T-helper 17 cell (primary cell): ENCODE measurements around the gene CCT7. TPM values are rescaled to one million over a fixed set of nuclear protein-coding genes. Genes with fewer than 3 reads are reported as not detected.

Experiments
- ATAC-seq: fragments of 150-1000 bp; cut with Tn5 transposase; 2 replicates; pipeline ENCODE4 v1.10.0; 2021; ENCODE audit warnings: mild to moderate bottlenecking, moderate library complexity
- DNase-seq, 3 donors: peaks; one replicate each; pipeline versions ENCODE4 v3.0.0 to v3.0.0-alpha.2; 2020 to 2021
- H3K9me3 ChIP-seq: one replicate; pipeline ENCODE4 v1.7.0; 2013; ENCODE audit warnings: low read length, mild to moderate bottlenecking; ENCODE audit not compliant: control insufficient read depth, poor library complexity, severe bottlenecking
- H3K27ac Mint-ChIP-seq: one replicate; pipeline ENCODE4 v1.8.0; 2022; ENCODE audit warnings: mild to moderate bottlenecking, moderate library complexity, mixed read lengths
- H3K27me3 Mint-ChIP-seq: one replicate; pipeline ENCODE4 v1.8.0; 2022; ENCODE audit warnings: mixed read lengths
- H3K36me3 Mint-ChIP-seq: one replicate; pipeline ENCODE4 v1.8.0; 2022; ENCODE audit warnings: low read depth, mixed read lengths
- H3K4me1 Mint-ChIP-seq: one replicate; pipeline ENCODE4 v1.8.0; 2022; ENCODE audit warnings: mild to moderate bottlenecking, mixed read lengths
- H3K4me3 Mint-ChIP-seq: one replicate; pipeline ENCODE4 v1.8.0; 2022; ENCODE audit warnings: mild to moderate bottlenecking, moderate library complexity, mixed read lengths
- total RNA-seq, 4 donors: library from RNA in 2 of 4; stranded (reverse) in 2 of 4; gene quantifications; one replicate each; pipeline ENCODE4 v1.2.3 and lab custom pipeline; 2022 to 2026

CCT7 gene
- total RNA-seq, 2 donors from 2014 or later = 132 to 152 TPM

DNA sequence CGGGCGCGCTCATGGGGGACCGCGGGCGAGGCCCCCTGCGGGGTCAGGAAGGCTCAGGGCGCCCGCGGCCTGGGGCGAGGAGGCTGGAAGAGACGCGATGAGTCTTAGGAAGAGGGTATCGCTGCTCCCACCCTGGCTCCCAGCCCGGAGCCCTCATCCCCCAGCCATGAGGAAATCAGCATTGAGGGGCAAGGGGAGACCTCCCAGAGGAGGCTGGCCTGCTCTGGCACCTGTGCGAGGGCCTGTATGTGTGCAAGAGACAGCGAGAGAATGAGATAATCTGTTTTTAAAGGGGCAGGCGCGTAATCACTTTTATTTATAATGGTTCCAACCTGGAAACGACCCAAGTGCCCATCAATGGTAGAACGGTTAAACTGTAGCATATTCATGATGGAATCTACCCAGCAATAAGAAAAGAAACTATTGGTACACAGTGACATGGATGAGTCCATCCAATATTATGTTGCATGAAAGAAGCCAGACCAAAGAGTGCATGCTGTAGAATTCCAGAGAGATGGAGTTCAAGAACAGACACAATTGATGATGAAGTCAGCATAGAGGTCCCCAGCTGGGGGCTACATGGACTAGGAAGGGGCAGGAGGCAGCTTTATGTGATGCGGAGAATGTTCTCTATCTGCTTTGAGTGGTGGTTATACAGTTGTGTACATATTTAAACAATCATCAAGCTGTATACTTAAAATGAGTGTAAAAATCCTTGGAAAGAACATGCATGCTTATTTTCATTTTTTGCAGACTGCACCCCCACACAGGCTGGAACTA lies 35.8 kb downstream of the CCT7 start:
- DNase-seq (no peak), ATAC-seq (no peak)
- Mint-ChIP-seq H3K4me1 (peaks cover 21% of the 10 kb centered on the region), H3K36me3 (peaks cover 7% of the 10 kb centered on the region), H3K27me3 (no peaks in the 10 kb centered on the region), H3K27ac (peak overlapping the region; percentile 72), H3K4me3 (peak overlapping the region; percentile 80)
- H3K9me3 ChIP-seq = no peaks in the 10 kb centered on the region

DNA sequence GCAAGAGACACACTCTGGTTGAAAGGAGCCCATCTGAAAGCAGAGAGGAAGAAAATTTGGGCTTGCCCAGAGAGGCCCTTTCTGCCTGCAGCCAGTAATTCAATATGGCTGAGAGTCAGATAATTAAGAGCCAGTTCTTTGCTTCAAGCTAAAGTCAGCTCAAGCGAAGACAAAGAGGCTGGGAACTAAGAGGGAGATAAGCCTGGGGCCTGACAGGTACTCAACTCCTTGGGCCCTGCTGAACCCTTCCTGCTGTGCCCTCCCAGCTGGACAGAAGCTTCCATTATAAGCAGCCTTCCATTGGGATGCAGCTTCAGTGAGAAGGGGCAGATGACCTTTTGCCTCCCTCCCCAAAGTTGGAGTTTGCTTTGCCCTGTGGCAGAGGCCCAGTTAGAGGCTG lies 38.2 kb downstream of the CCT7 start:
- no peaks in the 10 kb centered on the region for H3K27me3 Mint-ChIP-seq
- ATAC-seq (no peak), DNase-seq (no peak)
- H3K9me3 ChIP-seq = no peaks in the 10 kb centered on the region
- H3K4me3 Mint-ChIP-seq = no peak overlapping the region
- peaks cover 14% of the 10 kb centered on the region for H3K4me1 Mint-ChIP-seq
- H3K27ac Mint-ChIP-seq = no peak overlapping the region
- H3K36me3 Mint-ChIP-seq = peaks cover 7% of the 10 kb centered on the region

- Mint-ChIP-seq H3K27ac (no peak overlapping the region), H3K4me3 (no peak overlapping the region), H3K27me3 (no peaks in the 10 kb centered on the region), H3K4me1 (peaks cover 6% of the 10 kb centered on the region), H3K36me3 (no peaks in the 10 kb centered on the region)
- ATAC-seq = no peak
- H3K9me3 ChIP-seq = no peaks in the 10 kb centered on the region
- DNase-seq = no peak
Observed at GRCh38 chr2:73279852-73280251, 45.7 kb downstream of the CCT7 start.

- H3K9me3 ChIP-seq = no peaks in the 10 kb centered on the region
- Mint-ChIP-seq H3K27me3 (peaks cover 7% of the 10 kb centered on the region), H3K4me1 (peaks cover 15% of the 10 kb centered on the region), H3K4me3 (no peak overlapping the region), H3K27ac (no peak overlapping the region), H3K36me3 (no peaks in the 10 kb centered on the region)
- no peak for ATAC-seq
- DNase-seq = no peak
Observed at GRCh38 chr2:73281244-73281643, 47.1 kb downstream of the CCT7 start.

DNA sequence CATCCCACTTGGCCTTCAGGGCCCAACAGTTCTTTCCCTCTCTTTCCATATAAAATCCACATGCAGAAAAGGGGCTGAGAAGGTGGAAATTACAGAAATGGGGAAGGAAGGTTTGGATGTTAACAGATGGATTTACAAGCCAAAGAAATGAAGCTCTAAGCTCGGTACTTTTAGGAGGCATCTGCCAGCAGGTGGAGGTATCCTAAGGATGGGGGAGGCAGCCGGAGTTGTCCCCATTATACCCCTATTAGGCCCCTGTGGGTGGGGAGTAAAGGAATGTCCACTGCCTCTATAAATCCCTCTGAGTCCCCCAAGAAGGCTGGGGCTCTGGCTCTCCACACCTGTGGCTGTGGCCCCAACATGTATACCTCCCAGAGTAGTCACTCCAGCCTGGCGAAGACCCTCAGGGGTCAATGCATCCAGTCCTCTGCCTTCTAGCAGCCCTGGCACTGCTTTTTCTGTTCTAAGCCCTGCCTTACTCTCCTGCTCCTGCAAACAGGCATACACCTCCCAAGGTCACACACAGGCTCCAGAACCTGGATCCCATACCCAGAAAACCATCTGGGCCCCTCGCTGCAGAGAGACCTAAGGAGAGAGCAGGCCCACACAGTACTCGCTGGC lies 48.9 kb downstream of the CCT7 start:
- Mint-ChIP-seq H3K4me1 (peaks cover 17% of the 10 kb centered on the region), H3K36me3 (peaks cover 2% of the 10 kb centered on the region)
- ATAC-seq = no peak

DNA sequence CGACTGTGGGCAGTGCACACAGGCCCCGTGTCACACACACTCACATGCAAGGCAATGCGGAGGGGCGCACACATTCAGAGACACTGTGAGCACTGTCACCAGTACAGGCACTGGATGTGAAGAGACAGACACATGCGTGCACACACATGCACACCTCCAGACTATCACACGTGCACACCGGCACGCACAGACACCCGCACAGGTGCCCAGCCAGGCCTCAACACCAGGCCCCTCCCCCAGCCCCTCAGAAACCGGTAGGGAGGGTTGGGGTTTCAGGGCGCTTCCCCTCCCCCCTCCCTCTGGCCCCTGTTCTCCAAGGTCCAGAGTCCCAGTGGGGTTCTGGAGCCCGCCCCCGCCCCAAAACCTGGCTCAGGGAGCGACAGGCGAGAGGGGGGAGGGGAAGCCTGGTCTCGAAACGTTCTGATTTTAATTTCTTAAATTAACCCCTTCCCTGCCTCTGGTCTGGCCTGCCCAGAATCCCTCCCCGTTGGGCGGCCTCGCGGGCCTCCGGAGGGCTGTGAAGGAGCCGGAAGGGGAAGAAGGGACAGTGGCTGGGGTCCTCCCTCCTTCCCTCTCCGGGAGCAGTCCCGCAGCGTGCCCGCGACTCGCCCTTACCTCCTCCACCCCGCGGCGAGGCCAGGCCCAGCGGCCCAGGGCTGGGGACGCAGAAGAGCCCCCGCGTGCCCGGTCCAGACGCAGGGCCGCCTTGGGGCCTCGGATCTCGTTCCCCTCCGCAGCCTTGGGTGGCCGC lies 49.6 kb downstream of the CCT7 start:
- H3K4me3 Mint-ChIP-seq = peak overlapping the region; percentile 87
- H3K27ac Mint-ChIP-seq = no peak overlapping the region
- H3K27me3 Mint-ChIP-seq = peaks cover 26% of the 10 kb centered on the region
- H3K36me3 Mint-ChIP-seq = peaks cover 5% of the 10 kb centered on the region
- peaks cover 17% of the 10 kb centered on the region for H3K4me1 Mint-ChIP-seq
- ATAC-seq (peak; percentile 23), DNase-seq (no peak)
- H3K9me3 ChIP-seq = no peaks in the 10 kb centered on the region

More for the DNA sequence above, 48.9 kb downstream of the CCT7 start:
- H3K9me3 ChIP-seq = no peaks in the 10 kb centered on the region
- Mint-ChIP-seq H3K27ac (no peak overlapping the region), H3K27me3 (peaks cover 19% of the 10 kb centered on the region), H3K4me3 (peak overlapping the region; percentile 87)
- DNase-seq = no peak

DNA sequence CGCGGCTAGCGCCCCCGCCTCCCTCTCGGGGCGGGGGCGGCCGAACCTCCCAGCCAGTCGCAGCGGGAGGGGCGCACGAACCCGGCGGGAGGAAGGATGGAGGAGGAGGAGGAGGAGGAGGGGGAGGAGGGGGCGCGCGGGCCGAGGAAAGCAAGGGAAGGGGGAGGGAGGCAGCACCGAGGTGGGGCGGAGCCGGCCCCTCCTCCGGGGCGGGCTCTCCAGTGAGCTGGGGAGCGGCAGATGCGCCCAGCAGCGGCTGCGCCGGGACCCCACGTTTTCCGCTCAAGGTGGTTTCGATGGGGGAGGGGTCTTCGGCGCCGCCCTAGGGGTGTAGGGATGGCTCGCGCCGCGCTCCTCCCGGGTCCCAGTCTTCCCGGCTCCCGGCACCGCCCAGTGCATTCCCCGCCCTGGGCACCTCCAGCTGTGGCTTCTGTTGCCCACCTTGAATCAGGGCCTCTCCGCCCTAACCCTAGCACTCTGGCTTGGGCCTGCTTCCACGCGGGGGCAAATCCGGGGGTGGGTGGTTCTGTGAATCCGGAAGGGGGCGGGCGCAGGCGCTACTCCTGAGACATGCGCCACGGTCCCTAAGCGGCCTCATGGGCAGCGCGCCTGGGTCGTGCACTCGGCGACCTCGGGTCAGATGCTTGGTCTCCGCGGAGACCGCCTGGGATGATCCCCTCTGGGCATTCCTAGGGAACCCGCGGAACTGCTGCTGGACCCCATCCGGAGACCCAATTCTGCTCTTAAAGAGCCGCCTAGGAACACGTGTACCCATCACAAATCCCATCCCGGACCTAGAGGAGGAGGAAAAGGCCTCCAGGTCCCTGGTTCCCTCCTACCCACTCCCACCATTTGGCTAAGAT lies 50.4 kb downstream of the CCT7 start, which contains the start of gene FBXO41:
Gene FBXO41, minus strand, starts transcription at position 183 of the 863 bp plus-strand sequence. CDS start 14,848 bp downstream, outside the sequence.
- H3K27me3 Mint-ChIP-seq = peaks cover 34% of the 10 kb centered on the region
- ATAC-seq (peak; percentile 80), DNase-seq (peak in 2 of 3 donors; percentile 46 to 55)
- H3K27ac Mint-ChIP-seq = no peak within 1 kb of the TSS
- no peaks in the 10 kb centered on the region for H3K9me3 ChIP-seq
- H3K36me3 Mint-ChIP-seq = peaks cover 5% of the 10 kb centered on the region
- H3K4me3 Mint-ChIP-seq = peak within 1 kb of the TSS; percentile 87
- peaks cover 17% of the 10 kb centered on the region for H3K4me1 Mint-ChIP-seq

GRCh38 chr2:73285159-73285739 lies 51.1 kb downstream of the CCT7 start:
- Mint-ChIP-seq H3K4me3 (peak overlapping the region; percentile 87), H3K27me3 (peaks cover 39% of the 10 kb centered on the region), H3K36me3 (peaks cover 5% of the 10 kb centered on the region), H3K27ac (no peak overlapping the region), H3K4me1 (peaks cover 17% of the 10 kb centered on the region)
- no peak for DNase-seq
- no peaks in the 10 kb centered on the region for H3K9me3 ChIP-seq
- peak; percentile 64 for ATAC-seq

DNA sequence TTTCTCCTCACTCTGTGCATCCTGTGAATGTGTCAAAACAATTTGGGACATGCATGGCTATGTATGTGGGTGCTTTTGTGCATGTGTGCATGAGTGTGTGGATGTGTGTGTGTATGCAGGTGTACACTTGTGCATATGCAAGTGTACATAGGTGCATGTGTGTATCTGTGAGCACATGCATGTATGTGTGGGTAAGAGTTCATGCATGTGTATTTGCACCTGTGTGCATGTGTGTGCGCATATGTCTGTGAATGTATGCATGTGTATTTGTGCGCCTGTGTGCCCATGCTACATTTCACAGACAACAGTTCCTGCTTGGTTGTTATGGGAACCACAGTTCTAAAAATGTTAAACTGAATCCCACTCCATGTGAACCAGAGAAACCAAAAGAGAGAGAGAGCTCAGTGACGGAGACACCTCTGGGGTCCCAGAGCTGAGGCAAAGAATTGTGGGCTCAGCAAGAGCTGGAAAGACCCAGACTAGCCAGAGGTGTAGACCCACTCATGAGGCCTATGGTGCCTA lies 52.1 kb downstream of the CCT7 start:
- no peak overlapping the region for H3K27ac Mint-ChIP-seq
- no peak for DNase-seq

GRCh38 chr2:73289304-73289703 lies 55.2 kb downstream of the CCT7 start:
- Mint-ChIP-seq H3K27me3 (peaks cover 54% of the 10 kb centered on the region), H3K4me1 (peaks cover 18% of the 10 kb centered on the region)

More for the DNA sequence above, 52.1 kb downstream of the CCT7 start:
- peaks cover 48% of the 10 kb centered on the region for H3K27me3 Mint-ChIP-seq
- H3K36me3 Mint-ChIP-seq = peaks cover 5% of the 10 kb centered on the region
- peaks cover 20% of the 10 kb centered on the region for H3K4me1 Mint-ChIP-seq
- peak overlapping the region; percentile 1 for H3K4me3 Mint-ChIP-seq
- ATAC-seq = no peak
- no peaks in the 10 kb centered on the region for H3K9me3 ChIP-seq

GRCh38 chr2:73290049-73290839 lies 56.1 kb downstream of the CCT7 start:
- Mint-ChIP-seq H3K4me3 (peak overlapping the region; percentile 75), H3K27ac (peak overlapping the region; percentile 41), H3K36me3 (peaks cover 5% of the 10 kb centered on the region), H3K27me3 (peaks cover 56% of the 10 kb centered on the region), H3K4me1 (peaks cover 14% of the 10 kb centered on the region)
- DNase-seq (peak in 1 of 3 donors; percentile 41), ATAC-seq (no peak)
- H3K9me3 ChIP-seq = no peaks in the 10 kb centered on the region

More at GRCh38 chr2:73289304-73289703, 55.2 kb downstream of the CCT7 start:
- DNase-seq (no peak), ATAC-seq (no peak)
- Mint-ChIP-seq H3K36me3 (peaks cover 5% of the 10 kb centered on the region), H3K4me3 (no peak overlapping the region), H3K27ac (no peak overlapping the region)
- H3K9me3 ChIP-seq = no peaks in the 10 kb centered on the region
